Measurements from ENCODE around the gene HOXD8.

Gene HOXD8

DNA sequence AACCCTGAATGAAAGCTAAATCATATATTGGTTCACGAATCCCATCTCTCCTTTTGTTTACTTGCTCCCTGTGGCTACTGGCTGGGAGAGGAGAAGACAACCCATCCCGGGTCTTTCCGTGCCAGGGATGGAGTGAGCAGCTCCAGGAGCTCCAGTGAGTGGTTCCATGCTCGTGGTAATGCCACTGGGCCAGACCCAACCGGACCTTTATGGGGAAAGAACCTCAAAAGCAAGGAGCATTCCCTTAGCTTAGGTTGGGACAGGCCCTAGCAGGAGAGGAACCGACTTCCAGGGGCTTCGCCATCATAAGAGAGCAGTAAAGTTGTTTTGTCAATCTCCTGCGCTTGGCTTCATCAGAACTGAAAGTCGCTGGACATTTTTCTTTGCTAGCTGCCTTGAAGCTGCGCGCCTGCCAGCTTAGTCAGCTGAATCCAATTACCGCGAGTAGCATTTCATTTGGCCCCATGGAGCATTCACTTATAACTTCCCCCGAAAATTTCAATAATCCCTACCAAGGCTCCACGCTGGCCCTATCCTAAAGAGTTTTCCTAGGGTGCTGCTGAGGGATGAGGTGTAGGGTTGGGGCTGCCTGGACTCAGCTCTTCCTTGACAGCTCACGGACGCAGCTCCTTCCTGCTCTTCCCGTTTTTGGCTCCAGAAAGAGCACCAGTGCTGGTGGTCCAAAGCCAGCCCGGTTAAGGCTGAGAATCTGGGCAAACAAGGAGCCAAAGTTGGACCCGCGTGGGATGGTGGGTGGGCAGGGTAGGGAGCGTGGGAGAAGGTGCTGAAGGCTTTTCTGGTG lies 32.5 kb downstream of the HOXD8 start:
- no peak for DNase-seq

DNA sequence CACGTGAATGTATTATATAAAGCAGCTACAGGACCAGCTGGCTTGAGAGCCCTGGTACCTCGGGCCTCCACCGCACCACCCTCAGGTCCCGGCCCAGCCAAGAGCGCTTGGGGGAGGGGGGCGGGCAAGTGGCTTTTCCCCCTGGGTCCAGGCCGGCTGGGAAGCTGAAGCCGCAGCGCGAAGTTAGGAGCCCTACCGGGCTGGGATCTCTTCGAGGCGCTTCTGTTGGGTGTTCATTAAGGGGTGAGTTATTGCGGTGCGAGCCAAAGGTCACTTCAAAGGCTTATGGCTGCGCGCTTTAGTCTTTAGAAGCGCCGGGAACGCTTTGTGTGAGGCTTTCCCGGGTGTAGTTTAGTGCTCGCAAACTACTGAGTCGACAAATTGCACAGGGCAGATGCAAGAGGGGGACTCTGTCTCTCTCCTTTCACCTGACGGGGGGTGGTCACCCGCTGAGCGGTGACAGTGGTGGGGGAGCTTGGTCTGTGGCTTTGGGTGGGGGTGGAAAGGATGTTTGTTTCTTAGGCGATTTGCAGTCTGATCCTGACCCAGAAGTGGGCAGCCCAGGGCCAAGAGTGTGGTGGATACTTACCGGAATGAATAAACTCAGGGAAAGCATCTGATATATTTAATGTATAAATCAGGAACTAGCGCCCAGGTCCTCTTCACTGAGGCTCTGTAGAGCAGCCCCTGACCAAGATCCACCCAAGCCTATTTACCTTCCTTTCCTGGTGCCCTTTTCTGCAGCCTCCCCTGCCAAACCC lies 33.6 kb downstream of the HOXD8 start:
- DNase-seq, result no peak

DNA sequence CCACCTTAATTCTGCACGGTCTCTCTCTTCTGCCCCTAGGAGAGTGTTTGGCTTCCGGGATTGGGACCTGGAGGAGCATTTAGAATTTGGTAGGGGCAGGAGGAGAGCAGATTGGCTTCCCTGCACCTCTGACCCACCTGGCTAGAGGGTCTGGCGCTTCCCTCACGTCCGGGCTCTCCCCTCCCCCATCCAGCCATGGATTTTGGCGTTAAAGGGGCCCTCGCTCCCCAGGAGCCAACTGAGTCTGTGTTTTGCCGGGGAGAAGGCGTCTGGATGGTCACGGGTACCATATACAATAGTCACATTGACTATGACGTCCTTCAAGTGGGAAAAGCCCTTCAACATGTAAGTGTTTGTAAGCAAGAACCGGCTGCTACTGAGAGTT lies 34.2 kb downstream of the HOXD8 start:
- no peak for DNase-seq

DNA sequence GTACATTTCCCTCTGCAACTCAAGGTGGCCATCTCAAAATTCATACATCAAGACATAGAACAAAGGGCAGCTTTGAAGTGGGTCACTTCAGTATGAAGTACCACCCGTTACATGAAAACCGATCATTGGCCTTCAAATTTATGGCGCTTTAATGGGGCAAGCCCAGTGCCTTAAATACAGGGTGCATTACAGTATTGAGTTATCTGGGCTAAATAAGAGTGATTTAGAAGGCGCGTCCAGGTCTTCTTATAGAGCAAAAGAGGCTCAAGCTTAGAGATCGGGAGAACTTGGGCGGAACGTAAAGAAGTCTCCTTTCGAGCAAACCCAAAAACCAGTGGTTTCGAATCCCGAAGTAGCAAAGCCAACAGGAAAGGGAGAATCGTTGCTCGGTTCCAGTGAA lies 34.7 kb downstream of the HOXD8 start:
- no peak for DNase-seq

DNA sequence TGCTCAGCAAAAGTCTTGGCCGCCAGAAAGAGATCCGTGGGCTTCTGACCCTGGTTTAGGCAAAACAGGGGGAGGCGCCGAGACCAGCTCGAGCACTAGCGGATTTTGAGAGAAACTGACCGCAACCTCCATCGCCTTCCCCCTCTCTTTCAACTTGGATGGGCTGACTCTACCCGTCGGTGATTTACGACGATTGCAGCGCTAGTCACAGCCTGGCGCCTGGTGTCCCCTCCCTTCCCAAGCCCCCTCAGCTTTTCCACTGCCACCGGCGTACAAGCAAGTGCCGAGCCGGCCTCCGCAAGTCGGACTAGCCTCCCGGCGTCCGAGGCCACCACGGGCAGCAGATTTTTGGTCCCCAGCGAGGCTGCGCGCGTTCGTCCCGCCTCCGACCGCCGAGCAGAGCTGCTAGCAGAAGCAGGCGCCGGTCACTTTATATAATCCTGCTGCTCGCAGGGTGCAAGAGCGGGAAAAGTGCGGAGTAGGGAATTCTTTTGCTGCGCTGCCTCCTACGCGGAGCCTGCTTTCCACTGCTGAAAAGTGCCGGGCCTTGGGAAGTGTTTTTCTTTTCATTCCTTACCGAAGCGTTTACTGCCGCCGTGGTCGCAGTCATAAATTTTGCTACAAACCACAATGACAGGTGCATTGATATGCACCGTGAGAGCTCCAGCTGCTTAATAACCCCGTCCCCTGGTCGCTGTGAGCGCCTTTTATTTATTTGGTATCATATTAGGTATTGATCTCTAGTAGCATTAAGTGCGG lies 35.3 kb downstream of the HOXD8 start:
- DNase-seq, result no peak

DNA sequence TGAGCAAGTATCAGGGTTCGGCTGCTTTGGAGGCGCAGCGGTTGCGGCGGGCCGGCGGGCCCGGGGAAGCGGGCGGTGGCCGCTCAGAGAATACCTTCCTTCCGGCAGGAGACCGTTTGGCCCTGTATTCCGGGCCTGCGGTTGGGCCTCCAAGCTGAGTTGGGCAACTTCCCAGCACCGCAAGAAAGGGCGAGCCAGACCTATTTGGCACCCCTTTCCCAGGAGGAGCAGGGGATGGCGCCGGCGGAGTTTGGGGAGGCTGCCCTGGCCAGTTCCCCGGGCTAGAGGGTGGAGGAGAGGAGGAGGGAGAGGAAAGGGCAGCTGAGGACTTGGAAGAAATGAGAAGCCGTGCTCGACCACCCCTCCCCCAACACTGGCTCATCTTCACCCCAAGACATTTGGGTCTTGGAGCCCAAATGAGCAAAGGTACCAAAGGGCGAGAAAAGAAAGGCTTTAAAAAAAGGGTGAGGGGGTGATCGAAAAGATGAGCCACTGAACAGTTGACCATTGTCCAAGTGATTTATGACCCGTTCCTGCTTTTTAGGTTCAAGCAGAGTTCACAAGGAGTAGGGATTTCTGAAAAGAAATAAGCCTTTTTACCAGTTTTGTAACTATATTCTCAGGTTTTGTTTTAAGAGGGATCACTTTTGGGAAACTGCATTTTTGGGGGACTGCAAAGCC lies 36.0 kb downstream of the HOXD8 start:
- DNase-seq, result no peak

DNA sequence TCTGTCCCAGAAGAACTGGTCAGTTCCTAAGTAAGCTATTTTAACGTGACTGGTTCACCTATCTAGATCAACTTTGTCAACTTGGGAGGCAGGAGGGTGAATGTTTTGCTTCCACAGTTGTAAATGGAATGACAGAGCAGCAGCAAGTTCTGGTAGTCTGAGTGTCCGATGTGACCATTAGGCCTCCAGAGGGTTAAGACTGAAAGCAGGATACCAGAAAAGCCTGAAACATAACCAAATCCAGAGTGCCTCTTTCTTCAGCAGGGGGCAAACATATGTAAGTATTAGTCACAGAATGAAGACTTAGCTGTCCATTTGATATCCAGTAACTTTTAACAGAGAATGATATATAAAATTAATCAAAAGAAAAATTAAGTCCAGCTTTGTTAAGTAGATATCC lies 36.8 kb downstream of the HOXD8 start:
- DNase-seq, result no peak

DNA sequence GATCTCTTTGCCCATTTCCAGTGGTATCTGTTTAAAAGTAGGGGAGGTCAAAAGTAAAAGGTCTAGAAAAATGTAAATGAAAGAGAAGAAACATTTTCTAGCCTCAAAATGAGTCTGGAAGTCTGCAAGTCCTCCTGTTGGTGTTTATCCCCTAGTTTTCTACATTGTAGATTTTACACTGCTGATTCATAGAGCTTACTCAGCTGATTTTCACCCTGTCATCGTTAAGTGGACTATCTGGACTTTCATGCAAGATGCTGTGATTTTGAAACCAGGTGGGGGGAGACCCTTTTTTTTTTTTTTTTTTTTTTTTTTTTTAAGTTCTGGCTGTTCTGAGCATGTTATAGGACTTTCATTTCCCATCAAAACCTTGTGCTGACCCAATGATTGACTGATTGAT lies 37.9 kb downstream of the HOXD8 start:
- no peak for DNase-seq

DNA sequence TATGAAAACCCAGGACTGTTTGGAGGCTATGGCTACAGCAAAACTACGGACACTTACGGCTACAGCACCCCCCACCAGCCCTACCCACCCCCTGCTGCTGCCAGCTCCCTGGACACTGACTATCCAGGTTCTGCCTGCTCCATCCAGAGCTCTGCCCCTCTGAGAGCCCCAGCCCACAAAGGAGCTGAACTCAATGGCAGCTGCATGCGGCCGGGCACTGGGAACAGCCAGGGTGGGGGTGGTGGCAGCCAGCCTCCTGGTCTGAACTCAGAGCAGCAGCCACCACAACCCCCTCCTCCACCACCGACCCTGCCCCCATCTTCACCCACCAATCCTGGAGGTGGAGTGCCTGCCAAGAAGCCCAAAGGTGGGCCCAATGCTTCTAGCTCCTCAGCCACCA lies 39.7 kb downstream of the HOXD8 start:
- no peak for DNase-seq

DNA sequence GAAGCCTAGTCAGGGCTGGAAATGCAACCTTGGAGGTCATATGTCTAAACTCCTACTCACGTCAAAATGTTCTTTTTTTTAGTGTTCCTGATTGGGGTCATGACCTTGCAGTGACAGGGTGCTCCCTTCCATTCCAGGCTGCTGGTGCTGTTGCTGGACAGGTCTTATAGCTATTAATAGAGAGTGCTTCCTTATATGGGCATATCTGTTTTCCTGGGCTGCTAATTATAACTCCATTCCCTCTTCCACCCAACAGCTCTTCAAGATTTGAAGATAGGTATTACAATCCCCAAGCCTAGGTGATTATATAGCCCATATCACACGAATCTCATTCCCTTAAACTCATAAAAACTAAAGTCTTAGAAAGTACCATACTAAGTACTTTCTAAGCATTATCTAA lies 40.2 kb downstream of the HOXD8 start:
- DNase-seq, result no peak

DNA sequence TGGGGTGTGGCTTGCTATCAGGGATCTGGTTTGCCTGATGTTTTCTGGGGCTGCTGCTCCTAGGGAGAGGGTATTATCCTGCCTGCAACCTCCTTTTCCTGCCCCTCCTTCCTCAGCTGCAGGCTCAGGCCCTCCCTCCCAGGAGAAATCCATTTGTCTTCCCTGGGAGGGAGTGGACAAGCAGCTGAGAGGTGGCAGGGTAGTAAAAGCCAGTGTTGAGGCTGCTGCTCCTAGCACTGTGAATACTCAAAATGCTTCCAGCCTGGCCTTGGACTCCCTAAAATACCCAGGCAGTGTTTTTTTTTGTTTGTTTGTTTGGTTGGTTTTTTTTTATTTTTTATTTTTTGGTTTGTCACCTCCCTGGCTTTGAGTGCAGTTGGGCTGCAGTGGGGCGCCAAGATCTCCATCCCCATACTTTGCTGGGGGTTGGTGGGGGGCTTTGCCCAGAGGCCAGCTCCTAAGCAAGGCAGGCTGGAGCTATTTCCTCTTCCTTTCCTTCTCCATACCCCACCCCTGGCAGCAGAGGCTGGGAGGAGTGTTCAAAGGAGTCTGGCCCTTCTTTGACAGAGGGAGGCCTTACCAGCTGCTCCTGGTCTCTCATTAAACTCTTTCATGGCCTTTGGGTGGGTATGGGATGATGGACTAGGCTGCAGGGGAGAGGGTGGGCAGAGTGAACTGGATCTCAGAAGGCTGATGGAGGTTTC lies 41.2 kb downstream of the HOXD8 start:
- DNase-seq, result no peak

DNA sequence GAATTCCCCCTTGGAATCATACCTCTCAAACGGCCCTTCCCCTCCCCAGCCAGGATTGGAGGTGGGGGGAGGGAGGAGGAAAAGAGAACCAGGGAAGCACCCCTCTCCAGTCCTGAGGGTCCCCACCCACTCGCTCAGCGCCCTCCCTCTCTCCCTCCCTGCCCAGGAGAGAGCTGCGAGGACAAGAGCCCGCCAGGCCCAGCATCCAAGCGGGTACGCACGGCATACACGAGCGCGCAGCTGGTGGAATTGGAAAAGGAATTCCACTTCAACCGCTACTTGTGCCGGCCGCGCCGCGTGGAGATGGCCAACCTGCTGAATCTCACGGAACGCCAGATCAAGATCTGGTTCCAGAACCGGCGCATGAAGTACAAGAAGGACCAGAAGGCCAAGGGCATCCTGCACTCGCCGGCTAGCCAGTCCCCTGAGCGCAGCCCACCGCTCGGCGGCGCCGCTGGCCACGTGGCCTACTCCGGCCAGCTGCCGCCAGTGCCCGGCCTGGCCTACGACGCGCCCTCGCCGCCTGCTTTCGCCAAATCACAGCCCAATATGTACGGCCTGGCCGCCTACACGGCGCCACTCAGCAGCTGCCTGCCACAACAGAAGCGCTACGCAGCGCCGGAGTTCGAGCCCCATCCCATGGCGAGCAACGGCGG lies 42.0 kb downstream of the HOXD8 start:
- DNase-seq, result no peak

DNA sequence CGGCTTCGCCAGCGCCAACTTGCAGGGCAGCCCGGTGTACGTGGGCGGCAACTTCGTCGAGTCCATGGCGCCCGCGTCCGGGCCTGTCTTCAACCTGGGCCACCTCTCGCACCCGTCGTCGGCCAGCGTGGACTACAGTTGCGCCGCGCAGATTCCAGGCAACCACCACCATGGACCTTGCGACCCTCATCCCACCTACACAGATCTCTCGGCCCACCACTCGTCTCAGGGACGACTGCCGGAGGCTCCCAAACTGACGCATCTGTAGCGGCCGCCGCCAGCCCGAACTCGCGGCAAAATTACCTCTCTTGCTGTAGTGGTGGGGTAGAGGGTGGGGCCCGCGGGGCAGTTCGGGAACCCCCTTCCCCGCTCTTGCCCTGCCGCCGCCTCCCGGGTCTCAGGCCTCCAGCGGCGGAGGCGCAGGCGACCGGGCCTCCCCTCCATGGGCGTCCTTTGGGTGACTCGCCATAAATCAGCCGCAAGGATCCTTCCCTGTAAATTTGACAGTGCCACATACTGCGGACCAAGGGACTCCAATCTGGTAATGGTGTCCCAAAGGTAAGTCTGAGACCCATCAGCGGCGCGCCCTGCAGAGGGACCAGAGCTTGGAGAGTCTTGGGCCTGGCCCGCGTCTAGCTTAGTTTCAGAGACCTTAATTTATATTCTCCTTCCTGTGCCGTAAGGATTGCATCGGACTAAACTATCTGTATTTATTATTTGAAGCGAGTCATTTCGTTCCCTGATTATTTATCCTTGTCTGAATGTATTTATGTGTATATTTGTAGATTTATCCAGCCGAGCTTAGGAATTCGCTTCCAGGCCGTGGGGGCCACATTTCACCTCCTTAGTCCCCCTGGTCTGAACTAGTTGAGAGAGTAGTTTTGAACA lies 42.7 kb downstream of the HOXD8 start:
- no peak for DNase-seq

DNA sequence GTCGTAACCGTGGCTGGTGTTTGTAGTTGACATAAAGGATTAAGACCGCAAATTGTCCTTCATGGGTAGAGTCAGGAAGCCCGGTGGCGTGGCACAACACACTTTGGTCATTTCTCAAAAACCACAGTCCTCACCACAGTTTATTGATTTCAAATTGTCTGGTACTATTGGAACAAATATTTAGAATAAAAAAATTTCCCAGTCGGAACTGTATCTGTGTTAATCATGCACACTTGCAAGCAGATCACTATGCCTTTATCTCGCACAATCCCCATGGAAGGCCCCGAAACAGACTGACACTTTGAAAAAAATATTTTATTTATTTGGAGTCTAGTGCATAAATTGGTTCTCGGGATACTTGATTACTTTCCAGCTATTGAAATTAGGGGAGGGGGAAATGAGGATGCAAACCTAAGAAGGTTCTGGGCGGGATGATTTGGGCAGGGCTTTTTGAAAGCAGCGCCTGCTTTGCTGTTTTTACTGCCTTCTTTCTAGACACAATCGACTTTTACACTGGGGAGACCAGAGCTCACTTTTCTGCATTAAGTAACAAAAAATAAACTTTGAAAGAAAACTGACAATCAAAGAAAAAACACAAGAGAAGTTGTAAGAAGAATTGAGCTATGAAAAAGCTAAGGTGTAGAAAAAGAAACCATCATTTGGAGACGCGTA lies 43.5 kb downstream of the HOXD8 start:
- no peak for DNase-seq

DNA sequence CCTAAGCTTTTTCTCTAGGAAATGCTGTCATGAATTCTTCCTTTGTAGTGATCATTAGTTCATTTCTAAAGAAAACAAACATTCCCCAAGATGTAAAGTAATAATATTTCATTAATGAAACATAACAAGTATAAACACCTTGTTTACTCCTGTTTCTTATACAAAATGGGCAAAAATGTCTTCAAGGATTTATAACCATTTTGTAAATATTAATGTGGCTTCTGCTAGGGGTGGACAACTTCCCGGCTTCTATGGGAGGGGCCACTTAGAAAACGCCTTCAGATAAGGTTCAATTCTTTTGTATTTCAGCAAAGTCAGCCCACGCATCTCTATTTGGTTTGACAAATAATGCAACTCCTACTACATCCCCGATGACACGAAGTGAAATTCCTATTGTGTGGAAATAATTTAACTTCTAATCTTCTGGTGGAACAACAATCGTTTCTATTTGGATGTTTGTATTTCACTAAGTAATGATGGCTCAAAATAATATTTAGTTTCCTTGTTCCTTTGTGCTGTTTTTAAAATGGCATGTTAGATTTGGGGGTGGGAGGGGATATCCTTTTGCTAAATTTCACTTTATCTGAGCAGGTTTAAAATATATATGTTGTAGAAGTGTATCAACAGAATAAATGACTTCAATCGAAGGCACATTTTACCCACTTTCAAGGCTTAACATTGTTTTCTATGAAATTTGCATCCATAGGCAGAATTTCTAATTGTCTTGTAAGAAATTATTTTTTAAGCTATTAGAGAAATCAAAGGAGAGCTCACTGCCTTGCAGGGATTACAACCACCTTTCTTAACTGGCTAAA lies 44.3 kb downstream of the HOXD8 start:
- DNase-seq, result no peak

DNA sequence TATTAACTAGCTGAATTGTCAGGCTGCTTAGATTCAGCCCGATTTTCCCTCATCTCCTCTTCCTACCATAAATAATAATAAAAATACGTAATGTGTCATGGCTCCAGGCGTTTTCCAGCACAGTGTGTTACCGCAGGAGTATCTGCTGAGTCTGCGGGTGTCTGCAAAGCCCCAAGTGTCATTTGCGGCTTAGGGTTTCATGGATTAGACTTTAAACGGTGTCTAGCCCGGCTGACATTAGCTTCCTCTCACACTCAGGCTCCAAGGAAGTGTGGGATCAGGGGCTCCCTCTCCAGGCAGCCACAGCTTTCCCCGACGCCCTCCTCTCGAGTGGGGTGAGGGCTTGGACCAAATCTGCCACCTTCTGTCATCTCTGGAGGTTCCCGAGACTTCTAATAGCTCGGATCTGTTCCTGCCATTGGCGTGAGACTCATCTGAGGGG lies 44.9 kb downstream of the HOXD8 start:
- DNase-seq, result no peak

DNA sequence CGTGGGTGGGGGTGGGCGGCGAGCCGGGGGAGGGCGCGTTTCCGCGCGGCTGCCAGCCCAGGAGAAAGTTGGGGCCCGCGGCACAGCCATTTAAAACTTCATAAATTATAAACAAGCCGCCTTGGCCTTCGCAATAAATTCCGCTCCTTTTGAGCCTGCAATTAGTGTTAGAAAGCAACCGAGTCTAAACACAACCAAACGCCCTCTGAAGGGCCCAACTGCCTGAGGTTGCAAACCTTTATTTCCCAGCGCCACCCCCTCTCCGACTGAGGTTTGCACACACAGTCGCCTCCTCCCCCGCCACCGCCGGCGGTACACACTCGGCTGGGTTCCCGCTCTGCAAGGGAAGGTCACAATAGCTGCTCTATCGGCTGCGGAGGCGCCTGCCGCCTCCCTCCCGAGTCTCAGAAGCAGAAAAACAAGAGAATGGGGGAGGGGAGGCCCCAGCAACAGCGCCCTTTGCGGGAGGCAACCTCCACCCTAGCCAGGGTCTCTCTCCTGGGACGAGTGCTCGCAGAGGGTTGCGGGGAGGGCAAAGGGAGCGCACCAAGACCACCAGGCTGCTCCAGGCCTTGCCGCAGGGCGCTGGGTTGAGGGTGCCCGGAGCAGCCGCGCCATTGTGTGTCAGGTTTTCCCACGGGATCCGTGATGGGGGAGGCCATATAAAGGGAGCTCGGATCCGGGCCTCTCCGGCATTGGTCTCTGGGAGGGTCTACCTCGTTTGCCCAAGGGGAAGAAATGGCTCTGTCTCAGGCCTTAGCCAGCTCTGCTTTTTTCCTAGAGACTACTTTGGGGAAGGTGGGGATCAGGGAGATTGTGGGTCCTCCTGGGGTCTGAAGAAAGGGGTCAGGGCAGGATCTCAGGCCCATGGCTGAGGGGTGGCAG lies 45.6 kb downstream of the HOXD8 start:
- DNase-seq, result no peak
